RWPE2 (cell line): ENCODE results near the gene SLC35F3.
"Not testable (repeated sequence)": the region's sequence is repeated elsewhere in the genome, so short reads cannot be mapped to it uniquely, and the experiment has no call there.

Source experiments
- ATAC-seq: fragments of 200-7000 bp; cut with Tn5 transposase; 3 replicates; pipeline ENCODE4 v1.9.1; 2021; ENCODE audit warnings: low read depth
- DNase-seq: peaks from one replicate; pipeline ENCODE4 v3.0.0-alpha.2; 2020; ENCODE audit warnings: low spot score
- H3K27ac ChIP-seq: fragments of 450-650 bp; 2 replicates; pipeline ENCODE4 v1.5.1; 2017; ENCODE audit warnings: mild to moderate bottlenecking; ENCODE audit not compliant: poor library complexity, severe bottlenecking
- H3K27me3 ChIP-seq: fragments of 250-450 bp; sonication (Bioruptor Pico); 2 replicates; pipeline ENCODE4 v1.5.1; 2021; ENCODE audit warnings: mild to moderate bottlenecking, moderate library complexity; ENCODE audit not compliant: insufficient read depth, poor library complexity, severe bottlenecking
- H3K36me3 ChIP-seq: fragments of 250-450 bp; sonication (Bioruptor Pico); 2 replicates; pipeline ENCODE4 v1.5.1; 2020; ENCODE audit warnings: low read depth, mild to moderate bottlenecking, moderate library complexity
- H3K4me1 ChIP-seq: fragments of 250-450 bp; sonication (Bioruptor Pico); 2 replicates; pipeline ENCODE4 v1.5.1; 2021; ENCODE audit warnings: mild to moderate bottlenecking, moderate library complexity; ENCODE audit not compliant: insufficient read depth, poor library complexity, severe bottlenecking
- H3K4me3 ChIP-seq: fragments of 250-450 bp; sonication (Bioruptor Pico); 2 replicates; pipeline ENCODE4 v1.5.1; 2021; ENCODE audit warnings: mild to moderate bottlenecking, moderate library complexity; ENCODE audit not compliant: severe bottlenecking
- H3K9me3 ChIP-seq: fragments of 250-450 bp; sonication (Bioruptor Pico); 2 replicates; pipeline ENCODE4 v1.5.1; 2021; ENCODE audit warnings: mild to moderate bottlenecking, moderate library complexity; ENCODE audit not compliant: severe bottlenecking
- CTCF ChIP-seq: fragments of 450-650 bp; IDR thresholded peaks from one replicate; pipeline ENCODE4 v1.5.1; 2017; ENCODE audit warnings: mild to moderate bottlenecking, moderate library complexity; ENCODE audit not compliant: poor library complexity, severe bottlenecking

SLC35F3 gene

DNA sequence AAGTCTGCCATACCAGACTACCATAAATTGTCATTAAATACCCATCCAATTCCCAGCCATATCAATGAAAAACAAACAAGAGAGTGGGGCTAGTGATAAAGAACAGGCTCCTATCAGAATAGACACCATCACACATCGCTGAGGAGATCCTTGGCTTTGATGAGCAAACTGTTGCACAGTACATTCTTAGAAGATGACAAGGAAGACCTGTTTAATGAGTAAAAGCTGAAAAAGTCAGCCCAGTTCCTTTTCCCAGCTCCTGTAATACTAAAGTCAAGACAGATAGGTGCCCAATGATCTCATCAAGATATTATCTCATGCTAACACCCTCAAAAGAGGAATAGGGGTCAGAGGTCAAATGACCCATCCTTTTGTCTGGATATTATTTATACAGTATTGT lies 304.3 kb downstream of the SLC35F3 start:
- H3K4me1 ChIP-seq: peaks cover 11% of the 10 kb centered on the region
- H3K4me3 ChIP-seq: no peak overlapping the region
- no peak for DNase-seq
- no peak for TF ChIP-seq CTCF
- H3K27me3 ChIP-seq: no peaks in the 10 kb centered on the region
- peak; percentile 69; the same call in 2 of the 3 replicates for ATAC-seq
- H3K27ac ChIP-seq: peak overlapping the region; percentile 24
- no peaks in the 10 kb centered on the region for H3K36me3 ChIP-seq
- H3K9me3 ChIP-seq: no peaks in the 10 kb centered on the region

- not testable (repeated sequence) for H3K27ac ChIP-seq, H3K27me3 ChIP-seq, H3K4me3 ChIP-seq, DNase-seq, H3K36me3 ChIP-seq, H3K9me3 ChIP-seq, ATAC-seq
- peaks cover 15% of the 10 kb centered on the region for H3K4me1 ChIP-seq
These were observed 306.0 kb downstream of the SLC35F3 start for GRCh38 chr1:234210429-234210828.

DNA sequence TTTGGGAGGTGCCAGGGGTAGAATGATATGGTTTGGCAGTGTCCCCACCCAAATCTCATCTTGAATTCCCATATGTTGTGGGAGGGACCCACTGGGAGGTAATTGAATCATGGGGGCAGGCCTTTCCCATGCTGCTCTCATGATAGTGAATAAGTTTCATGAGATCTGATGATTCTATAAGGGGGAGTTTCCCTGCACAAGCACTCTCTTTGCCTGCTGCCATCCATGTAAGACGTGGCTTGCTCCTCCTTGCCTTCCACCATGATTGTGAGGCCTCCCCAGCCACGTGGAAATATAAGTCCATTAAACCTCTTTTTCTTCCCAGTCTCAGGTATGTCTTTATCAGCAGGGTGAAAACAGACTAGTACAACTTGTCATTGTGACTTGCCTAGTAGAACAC lies 307.4 kb downstream of the SLC35F3 start:
- not testable (repeated sequence) for H3K27ac ChIP-seq, ATAC-seq, H3K9me3 ChIP-seq, DNase-seq, H3K4me3 ChIP-seq, H3K27me3 ChIP-seq, H3K36me3 ChIP-seq
- peaks cover 11% of the 10 kb centered on the region for H3K4me1 ChIP-seq

DNA sequence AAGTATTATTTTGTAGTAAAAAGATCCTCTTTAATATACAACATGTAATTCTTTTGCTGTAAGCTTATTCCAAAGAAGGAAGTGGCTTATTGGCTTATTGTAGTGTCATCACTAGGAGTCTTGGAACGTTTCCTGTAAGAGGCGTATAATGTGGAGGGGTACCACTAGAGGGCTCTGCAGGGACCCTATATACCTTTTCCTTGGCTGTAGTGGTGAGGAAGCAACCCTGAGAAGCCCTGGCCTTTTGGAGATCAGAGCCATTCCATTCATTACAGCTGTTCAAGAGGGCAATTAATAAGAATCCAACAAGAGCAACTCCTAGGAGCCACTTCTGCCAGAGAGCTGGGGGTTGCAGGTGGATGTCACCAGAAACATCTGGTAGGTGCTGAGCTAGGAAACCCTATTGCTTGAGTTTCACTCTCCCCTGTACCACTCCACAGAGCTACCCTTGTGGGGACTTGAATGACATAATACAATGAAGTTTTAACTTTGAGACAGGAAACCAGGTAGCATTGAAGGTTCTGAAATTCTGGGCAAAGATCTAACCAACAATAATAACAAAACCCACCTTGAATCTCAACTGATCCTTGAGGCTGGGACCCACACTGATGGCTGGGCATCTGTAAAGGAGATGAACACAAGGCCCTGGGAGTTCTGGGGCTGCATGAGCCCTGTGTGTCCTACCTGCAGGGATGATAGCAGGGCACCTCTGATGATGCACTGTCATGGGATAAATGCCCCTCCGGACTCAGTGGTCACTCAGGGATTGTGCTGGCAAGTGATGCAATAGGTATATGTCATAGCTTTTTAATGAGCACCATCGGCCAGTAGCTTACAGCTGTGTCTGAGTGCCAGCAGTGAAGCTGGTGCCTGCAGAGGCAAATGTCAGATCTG lies 308.5 kb downstream of the SLC35F3 start:
- peak; percentile 32 for TF ChIP-seq CTCF
- H3K27ac ChIP-seq: no peak overlapping the region
- ATAC-seq (no peak), DNase-seq (no peak)
- H3K9me3 ChIP-seq: no peaks in the 10 kb centered on the region
- no peak overlapping the region for H3K4me3 ChIP-seq
- peaks cover 8% of the 10 kb centered on the region for H3K4me1 ChIP-seq
- H3K27me3 ChIP-seq: no peaks in the 10 kb centered on the region
- no peaks in the 10 kb centered on the region for H3K36me3 ChIP-seq

DNA sequence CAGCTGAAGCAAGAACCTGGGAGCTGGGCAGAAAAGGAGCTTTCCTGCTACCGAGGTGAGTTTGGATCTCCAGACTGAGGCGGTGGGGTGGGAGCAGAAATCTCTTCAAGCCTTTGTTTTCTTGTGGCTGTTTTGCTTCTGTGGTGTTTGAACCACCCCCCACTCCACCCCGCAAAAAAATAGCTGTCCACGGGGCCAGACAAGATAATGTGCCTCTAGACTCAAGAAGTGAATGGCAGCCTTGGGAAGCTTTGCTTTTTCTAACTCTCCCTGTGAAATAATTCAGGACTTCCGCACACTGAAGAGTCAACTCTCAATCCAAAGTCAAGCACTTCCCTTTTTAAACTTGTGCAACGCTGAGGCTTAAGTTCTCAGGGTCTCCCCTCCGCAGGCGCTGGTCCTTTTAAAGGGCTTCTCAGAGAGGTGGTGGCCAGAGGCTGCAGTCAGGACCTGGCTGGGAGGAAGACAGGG lies 309.2 kb downstream of the SLC35F3 start:
- DNase-seq (no peak), ATAC-seq (no peak)
- H3K9me3 ChIP-seq: no peaks in the 10 kb centered on the region
- H3K36me3 ChIP-seq: no peaks in the 10 kb centered on the region
- H3K4me1 ChIP-seq: peaks cover 8% of the 10 kb centered on the region
- no peaks in the 10 kb centered on the region for H3K27me3 ChIP-seq
- H3K4me3 ChIP-seq: peak overlapping the region; percentile 34
- no peak overlapping the region for H3K27ac ChIP-seq
- no peak for TF ChIP-seq CTCF
